ENCODE measurements around the gene GSTT2.

GRCh38 chr22:23969071-23969470 lies 10.9 kb upstream of the GSTT2 start:
- TF ChIP-seq, protein P1, sequence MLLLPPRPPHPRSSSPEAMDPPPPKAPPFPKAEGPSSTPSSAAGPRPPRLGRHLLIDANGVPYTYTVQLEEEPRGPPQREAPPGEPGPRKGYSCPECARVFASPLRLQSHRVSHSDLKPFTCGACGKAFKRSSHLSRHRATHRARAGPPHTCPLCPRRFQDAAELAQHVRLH (tag by site-specific recombination; IDR thresholded peaks at IDR 0.05) = no peak
- TF ChIP-seq ZNF561 (tag by site-specific recombination; IDR thresholded peaks at IDR 0.05; ENCODE audit: borderline replicate concordance) (no peak), ZNF510 (tag by site-specific recombination; IDR thresholded peaks at IDR 0.05; ENCODE audit: insufficient replicate concordance) (no peak), ZNF184 (tag by site-specific recombination; IDR thresholded peaks at IDR 0.05) (no peak), ZBTB7A (tag by site-specific recombination; IDR thresholded peaks at IDR 0.05; ENCODE audit: low read depth) (no peak)
- TF ChIP-seq, protein P2, sequence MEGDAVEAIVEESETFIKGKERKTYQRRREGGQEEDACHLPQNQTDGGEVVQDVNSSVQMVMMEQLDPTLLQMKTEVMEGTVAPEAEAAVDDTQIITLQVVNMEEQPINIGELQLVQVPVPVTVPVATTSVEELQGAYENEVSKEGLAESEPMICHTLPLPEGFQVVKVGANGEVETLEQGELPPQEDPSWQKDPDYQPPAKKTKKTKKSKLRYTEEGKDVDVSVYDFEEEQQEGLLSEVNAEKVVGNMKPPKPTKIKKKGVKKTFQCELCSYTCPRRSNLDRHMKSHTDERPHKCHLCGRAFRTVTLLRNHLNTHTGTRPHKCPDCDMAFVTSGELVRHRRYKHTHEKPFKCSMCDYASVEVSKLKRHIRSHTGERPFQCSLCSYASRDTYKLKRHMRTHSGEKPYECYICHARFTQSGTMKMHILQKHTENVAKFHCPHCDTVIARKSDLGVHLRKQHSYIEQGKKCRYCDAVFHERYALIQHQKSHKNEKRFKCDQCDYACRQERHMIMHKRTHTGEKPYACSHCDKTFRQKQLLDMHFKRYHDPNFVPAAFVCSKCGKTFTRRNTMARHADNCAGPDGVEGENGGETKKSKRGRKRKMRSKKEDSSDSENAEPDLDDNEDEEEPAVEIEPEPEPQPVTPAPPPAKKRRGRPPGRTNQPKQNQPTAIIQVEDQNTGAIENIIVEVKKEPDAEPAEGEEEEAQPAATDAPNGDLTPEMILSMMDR (tag by site-specific recombination; IDR thresholded peaks at IDR 0.05) = no peak

Measured in HEK293 (cell line).